ENCODE measurements around the gene DICER1.

GRCh38 chr14:95052016-95052585 lies 105.2 kb downstream of the DICER1 start:
- TF ChIP-seq CTCF (IDR thresholded peaks at IDR 0.05 in 4 of 5, conservative IDR thresholded peaks at IDR 0.05 in 1 of 5) (no peak), POLR2A (IDR thresholded peaks at IDR 0.05) (no peak)
